ENCODE measurements around the gene FANCD2.
"Not testable (repeated sequence)": the region's sequence is repeated elsewhere in the genome, so short reads cannot be mapped to it uniquely, and the experiment has no call there.

GRCh38 chr3:10070077-10070476 is 43.8 kb downstream of the FANCD2 start:
- not testable (repeated sequence) for TF ChIP-seq BCL11B (tag by site-specific recombination; IDR thresholded peaks at IDR 0.05; ENCODE audit: low read depth); ZNF596 (tag by site-specific recombination; IDR thresholded peaks at IDR 0.05); GLI2 (tag by site-specific recombination; IDR thresholded peaks at IDR 0.05; ENCODE audit: borderline replicate concordance, low read depth); ZNF518A (tag by site-specific recombination; conservative IDR thresholded peaks at IDR 0.05; ENCODE audit: low read depth); CTCF (tag by site-specific recombination; IDR thresholded peaks at IDR 0.05); ZNF626 (tag by site-specific recombination; IDR thresholded peaks at IDR 0.05)
